Measurements from ENCODE around the gene CAMK4.

- TF ChIP-seq POLR2A (IDR thresholded peaks at IDR 0.05): no peak
- no peak for TF ChIP-seq CTCF (IDR thresholded peaks at IDR 0.05)
Observed at GRCh38 chr5:111227226-111227782, 3.1 kb downstream of the CAMK4 start.

All from thyroid gland (tissue), 4 donors.